ENCODE measurements around the gene UCN.
"Not testable (repeated sequence)": the region's sequence is repeated elsewhere in the genome, so short reads cannot be mapped to it uniquely, and the experiment has no call there.

Gene UCN

GRCh38 chr2:27308359-27308881 lies at the start of gene UCN:
TSS of gene UCN (minus strand) at chr2:27308445. CDS start at chr2:27307895, 550 bp downstream.
- DNase-seq: no peak

DNA sequence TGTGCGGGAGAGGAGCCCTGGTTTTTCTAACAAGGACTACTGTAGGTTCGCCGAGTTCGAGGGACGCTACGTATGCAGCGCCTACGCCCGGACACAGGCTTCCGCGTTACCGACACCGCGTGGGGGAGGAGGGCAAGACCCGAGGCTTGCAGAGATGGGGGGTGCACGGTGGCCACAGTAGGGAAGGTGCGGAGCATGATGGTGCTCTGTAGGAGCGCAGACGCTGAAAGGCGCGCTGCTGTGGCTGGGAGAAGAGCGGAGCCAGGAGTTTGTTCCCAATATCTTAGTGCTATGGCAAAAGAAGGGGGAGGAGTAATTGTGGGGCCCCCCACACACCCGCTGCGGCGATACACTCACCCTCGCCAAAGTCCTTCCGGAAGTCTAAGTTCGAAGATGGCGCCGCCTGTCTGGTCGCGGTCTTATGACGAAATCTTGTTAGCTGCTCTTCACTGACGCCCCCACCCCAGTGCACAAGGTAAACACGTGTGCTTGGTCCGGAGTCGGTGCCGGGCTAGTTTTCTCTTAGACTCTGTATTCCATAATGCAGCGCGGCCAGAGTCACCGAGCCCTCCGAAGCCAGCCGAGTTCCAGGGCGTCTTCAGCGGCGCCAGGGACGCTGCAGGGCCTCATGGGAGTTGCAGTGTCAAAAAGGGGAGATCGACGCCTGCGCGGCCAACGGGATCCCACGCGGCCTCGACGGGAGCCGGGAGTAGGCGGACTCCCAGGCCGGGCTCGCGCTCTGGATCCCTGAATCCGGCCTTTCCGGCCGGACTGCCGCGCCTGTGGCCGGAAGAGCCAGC lies 48.3 kb upstream of the UCN start, which contains the start of gene GTF3C2:
GTF3C2 (minus strand) TSS at position 383 of the 800 bp plus-strand sequence. CDS start 13,210 bp downstream, outside the sequence.
- peak; percentile 90 for DNase-seq

DNA sequence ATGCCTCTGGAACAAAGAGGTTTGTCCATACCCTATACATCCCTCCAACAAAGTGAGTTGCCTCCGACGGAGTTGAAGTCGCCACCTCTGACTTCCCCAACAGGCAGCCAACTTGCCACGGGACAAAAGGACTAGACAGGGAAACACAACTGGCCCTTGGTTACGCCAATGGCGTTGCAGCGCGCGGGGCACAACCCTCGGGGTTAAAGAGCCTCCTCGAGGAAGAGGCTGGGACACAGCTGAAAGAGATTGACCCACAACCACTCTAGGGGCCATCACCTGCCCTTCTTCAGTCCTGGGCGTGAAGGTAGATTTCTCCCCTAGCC lies 47.8 kb upstream of the UCN start:
- DNase-seq: no peak

- no peak for DNase-seq
Measured at GRCh38 chr2:27354597-27354927, 46.3 kb upstream of the UCN start.

DNA sequence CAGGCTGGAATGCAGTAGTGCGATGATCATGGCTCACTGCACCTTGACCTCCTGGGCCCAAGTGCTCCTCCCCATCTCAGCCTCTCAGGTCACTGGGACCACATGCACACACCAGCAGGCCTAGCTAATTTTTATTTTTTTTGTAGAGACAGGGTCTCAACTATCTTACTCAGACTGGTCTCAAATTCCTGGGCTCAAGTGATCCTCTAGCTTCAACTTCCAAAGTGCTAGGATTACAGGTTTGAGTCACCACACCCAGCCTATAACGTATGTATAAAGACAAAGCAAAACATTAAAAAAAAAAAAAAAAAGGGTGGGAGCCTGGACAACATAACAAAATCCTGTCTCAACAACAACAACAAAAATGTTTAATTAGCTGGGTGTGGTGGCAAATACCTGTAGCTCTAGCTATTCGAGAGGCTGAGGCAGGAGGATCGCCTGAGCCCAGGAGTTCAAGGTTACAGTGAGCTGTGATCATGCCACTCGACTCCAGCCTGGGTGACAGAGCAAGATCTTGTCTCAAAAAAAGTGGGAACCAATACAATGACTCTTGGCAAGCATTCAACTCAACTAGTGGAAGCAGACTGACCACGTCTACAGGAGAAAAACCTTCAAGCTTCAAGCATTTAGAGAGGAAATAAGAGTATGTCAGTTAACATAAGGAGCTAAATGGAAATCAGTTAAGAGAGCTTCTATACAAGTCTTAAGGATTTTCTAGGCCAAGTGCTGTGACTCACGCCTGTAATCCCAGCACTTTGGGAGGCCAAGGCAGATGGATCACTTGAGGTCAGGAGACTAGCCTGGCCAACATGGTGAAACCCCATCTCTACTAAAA lies 45.7 kb upstream of the UCN start:
- DNase-seq: no peak

DNA sequence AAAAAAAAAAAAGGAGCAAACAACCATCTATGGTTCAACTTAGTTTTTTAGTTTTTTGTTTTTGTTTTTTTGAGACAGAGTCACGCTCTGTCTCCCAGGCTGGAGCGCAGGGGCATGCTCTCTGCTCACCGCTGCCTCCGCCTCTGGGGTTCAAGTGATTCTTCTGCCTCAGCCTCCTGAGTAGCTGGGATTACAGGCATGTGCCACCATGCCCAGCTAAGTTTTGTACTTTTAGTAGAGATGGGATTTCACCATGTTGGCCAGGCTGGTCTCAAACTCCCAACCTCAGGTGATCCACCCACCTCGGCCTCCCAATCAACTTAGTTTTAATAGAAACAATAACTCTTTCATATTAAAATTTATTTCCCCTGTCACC lies 45.1 kb upstream of the UCN start:
- not testable (repeated sequence) for DNase-seq

DNA sequence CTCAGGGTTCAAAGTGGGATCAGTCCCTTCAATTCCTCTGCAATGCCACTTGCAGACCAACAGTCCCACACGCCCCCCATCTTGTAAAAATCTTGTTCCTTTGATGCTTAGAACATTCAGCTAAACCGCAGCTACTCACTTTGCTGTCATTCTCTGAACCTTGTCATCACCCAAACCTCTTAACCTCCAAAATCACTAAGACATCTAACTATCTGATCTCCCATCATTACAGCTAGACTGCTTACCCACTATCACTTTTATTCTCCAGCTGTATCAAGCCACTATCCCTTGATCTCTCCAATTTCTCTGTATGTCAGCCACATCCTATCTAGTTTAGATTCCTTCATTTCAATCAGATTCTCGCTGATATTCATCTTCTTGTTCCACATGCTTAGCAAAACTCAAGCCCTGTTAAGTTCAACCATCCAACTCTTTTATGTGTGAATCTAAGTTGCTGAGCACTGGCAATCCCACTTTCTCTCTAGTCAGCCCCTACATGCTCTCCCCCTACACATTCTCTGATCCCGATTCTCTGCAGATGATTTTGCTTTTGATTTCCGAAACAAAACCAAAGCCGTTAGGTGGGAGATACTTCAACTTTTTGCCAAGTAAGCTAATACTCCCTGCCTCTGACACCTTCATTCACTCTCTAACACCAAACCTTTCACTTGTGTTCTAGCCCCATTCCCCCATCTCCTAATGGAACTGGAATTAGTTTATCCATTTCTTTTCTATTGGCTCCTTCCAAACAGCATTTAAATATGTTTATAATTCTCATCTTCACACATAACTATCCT lies 43.8 kb upstream of the UCN start:
- DNase-seq: no peak

- DNase-seq: no peak
Measured at GRCh38 chr2:27350106-27350693, 42.0 kb upstream of the UCN start.

- DNase-seq: no peak
Measured at GRCh38 chr2:27347641-27348040, 39.4 kb upstream of the UCN start.

DNA sequence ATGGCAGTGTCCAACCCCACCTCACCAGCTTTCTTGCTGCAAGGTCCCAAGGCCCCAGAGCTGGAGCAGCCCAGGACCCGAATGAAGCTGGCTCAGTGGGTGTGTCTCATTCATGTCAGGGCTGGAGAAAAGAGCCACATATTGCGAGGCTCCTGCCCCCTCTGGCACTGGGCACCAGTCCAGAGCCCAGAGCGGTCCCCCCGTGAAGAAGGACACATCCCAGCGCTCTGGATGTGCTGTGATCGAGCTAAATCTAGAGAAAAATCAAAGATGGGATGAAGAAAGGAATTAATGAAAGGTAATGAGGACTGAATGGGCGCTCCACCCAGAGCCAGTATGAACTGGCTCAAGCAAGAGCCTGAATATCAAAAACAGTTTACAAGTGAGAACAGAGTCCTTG lies 27.9 kb upstream of the UCN start:
- no peak for DNase-seq

DNA sequence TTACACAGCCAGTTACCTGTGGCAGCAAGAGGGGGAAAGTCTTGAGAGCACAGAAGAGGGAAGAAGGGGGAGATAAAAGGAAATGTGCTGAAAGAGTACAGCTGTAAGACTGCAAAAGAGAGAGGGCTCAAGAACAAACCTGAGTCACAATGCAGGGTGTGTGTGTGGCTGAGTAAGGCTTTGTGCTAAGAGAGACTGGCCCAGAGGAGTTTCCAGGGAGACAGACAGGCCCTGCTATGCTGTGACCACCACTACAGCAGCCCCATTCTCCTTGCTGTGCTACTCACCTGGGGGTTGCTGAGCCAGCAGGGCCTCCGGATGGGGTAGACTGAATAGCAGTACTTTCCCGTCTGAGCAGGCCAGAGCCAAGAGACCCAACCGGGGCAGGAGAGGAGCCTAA lies 27.1 kb upstream of the UCN start:
- no peak for DNase-seq

DNA sequence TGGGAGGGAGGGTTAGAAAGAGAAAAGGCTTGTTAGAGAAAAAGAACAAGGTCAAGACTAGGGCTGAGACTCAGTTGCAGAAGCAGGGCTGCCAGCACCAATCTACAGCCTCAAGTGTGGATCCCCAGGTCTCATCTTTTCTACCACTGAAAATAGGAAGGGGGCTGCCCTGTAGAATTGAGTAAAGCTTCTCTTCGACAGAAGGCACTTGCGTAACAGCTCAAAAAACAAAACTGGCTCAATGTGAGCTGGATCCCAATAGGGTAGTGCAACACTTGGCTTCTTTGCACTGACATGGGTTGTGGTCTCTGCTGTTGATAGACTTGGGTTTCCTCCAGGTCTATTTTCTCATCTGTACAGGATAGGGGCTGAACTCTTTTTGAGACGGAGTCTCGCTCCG lies 16.5 kb upstream of the UCN start:
- DNase-seq: no peak

DNA sequence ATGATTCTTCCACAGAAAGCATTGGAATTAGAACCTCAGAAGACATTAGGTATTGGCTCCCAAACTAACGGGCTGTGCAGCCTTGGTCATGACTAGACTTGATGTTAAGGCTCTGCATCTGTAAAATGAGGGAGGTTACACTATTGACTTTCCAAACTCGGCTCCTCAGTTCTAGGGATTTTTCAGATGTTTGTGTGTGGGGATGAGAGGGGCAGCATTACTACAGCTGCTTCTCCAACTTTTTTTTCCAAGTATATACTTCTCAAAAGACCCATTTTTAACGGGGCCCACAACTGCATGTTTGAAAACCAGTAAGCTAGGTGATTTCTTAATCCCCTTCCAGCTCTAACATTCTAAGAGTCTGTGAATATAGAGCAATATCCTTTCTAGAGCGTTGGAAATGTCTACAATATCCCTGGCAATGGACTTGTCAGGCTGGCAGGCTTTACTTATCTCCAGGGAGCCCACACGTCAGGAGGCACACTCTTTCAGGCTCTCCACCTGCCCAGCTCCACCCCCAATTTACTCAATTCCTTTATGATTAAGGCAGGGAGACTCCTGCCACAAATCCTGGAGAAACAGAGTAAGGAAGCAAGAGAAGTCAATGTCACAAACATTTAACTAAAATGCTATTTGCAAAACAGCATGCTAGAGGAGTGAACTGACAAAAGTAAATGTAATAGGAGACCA lies 15.5 kb upstream of the UCN start:
- DNase-seq: no peak

DNA sequence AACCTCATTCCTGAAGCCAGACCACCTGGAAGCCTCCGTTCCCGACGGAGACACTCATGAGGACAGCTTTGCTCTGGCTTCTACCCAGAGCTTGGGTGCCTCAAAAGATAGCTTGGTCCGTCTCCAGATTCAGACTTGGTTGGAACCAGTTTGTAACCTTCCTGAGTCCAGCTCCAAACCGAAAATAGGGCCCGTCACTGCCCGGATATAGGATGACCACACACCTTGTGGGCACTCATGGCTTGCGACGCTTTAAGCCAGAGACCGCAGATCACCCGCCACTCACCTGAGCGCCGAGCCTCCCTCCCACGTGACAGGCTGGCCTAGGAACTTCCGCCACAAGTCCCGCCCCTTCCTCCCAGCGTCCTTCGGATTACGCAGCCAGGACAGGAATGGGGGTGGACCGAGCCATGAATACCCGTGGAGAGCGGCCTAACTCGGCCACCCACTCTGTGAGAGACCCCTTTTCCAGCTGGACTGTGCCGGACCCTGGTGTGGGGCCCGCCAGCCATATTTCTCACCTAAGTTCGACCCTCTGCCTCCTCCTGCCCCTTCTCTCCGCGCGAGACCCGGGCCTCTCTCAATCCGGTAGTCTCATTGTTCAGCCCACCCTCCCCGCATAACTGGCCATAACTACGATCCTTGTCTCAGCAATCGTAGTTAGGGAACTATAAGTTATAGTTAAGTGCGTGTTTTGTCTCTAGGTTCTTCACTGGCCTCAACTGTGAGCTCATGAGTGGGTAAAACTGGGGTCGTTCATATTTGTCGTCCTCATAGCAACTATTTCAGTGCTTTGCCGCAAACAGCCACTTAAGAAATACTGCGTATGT lies 14.7 kb upstream of the UCN start, which contains the start of gene MPV17:
MPV17 (minus strand) TSS at position 332 of the 830 bp plus-strand sequence. CDS start 580 bp downstream, outside the sequence.
- peak; percentile 85 for DNase-seq

DNA sequence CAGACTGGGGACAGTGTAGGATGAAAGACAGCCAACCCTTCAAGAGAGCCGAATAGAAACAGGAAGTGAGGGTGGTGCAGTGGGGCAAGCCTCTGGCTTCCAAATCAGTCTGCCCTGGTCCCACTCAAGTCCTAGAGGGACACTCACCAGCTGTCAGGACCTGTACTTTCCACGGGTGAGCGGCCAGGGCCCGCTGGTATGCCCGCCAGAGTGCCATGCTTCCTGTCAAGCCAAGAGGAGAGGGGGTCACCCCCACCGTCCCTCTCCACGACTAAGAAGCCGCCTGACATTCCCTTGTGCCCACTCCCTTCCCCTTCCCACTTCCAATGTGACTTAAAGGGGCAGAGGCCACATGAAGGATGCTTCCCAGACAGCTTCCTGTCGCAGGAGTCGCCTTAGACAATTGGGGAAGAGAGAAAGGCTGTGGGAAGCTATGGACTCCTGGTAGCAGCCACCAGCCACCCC lies 14.1 kb upstream of the UCN start:
- no peak for DNase-seq

- DNase-seq: no peak
Measured at GRCh38 chr2:27320958-27321543, 12.8 kb upstream of the UCN start.

GRCh38 chr2:27319839-27320238 lies 11.6 kb upstream of the UCN start:
- DNase-seq: not testable (repeated sequence)

DNA sequence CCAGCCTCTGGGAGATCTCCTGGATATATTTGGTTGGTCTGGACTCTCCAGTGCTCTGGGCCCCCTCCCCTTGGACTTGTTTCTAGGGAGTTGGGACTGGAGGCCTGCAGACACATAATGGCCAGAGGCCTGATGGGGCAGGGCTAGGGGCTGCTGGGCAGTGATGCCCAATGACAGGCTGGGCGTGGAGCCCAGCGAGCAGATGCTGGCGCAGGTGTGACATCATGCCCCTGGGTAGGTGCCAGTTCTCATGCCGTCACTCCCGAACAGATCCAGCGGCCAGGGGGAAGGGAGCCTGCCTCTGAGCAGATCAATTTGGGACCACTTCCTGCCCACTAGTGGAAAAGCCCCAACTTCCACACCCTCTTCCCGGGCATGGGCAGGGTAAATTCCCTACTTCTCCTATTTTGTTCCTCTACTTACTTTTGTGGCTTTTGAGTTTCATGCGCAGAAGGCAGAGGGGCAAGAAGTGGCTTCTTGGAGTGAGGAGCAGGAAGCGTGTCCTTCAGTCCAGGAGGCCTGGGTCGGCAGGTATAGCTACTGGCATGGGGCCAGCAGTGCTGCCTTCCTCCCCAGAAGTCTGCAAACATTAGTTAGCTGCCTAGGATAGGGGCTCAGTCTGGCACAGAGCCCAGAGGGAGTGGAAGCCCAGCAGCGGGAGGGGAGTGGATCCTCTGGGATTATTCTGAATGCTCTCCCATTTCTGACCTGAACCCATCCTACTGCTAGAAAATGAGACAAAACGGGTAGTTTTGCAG lies 8.6 kb upstream of the UCN start:
- no peak for DNase-seq

- DNase-seq: no peak
Measured at GRCh38 chr2:27315122-27315521, 6.9 kb upstream of the UCN start.

GRCh38 chr2:27314709-27315108 lies 6.5 kb upstream of the UCN start:
- no peak for DNase-seq
